H1 (cell line): ENCODE data around the gene KNOP1. TPM values are rescaled to one million over a fixed set of nuclear protein-coding genes. Genes with fewer than 3 reads are reported as not detected.

Experiments
- CTCF ChIA-PET: fragments of 300-600 bp; sonication (Branson Sonifier 250); formaldehyde crosslinking; loops from one replicate; lab custom pipeline; 2021; ENCODE audit not compliant: partially characterized antibody; lab: Charles Lee
- POLR2A ChIA-PET: fragments of 300-600 bp; sonication (Branson Sonifier 250); formaldehyde crosslinking; loops from one replicate; lab custom pipeline; 2021; ENCODE audit warnings: inconsistent platforms; ENCODE audit not compliant: partially characterized antibody; lab: Charles Lee
- DNase-seq, 2 experiments: peaks; one replicate each; pipeline versions ENCODE4 v3.0.0 to v3.0.0-alpha.2; 2010 to 2022; ENCODE audit warnings: low spot score in 2 of 2, low read depth in 1 of 2, mixed read lengths in 1 of 2
- FAIRE-seq: peaks from 2 replicates; lab custom pipeline; 2011; peaks lifted over from hg19 to GRCh38; lab: Jason Lieb, UNC
- H2AFZ ChIP-seq: 2 replicates; pipeline ENCODE4 v1.8.1; 2012; ENCODE audit warnings: low read length, inconsistent platforms
- H2AK5ac ChIP-seq: 2 replicates; pipeline ENCODE4 v1.6.1; 2013; ENCODE audit warnings: low read depth, low read length
- H2BK120ac ChIP-seq: replicated peaks from 2 replicates; pipeline ENCODE3; 2013; ENCODE audit warnings: low read depth, low read length, inconsistent platforms
- H2BK12ac ChIP-seq: 2 replicates; pipeline ENCODE4 v1.6.1; 2013; ENCODE audit warnings: low read depth, low read length
- H2BK15ac ChIP-seq: 2 replicates; pipeline ENCODE4 v1.6.1; 2013; ENCODE audit warnings: low read length
- H2BK20ac ChIP-seq: 2 replicates; pipeline ENCODE4 v1.6.1; 2013; ENCODE audit warnings: low read length
- H2BK5ac ChIP-seq: 2 replicates; pipeline ENCODE4 v1.6.1; 2013; ENCODE audit warnings: low read depth, low read length
- H3K14ac ChIP-seq: 2 replicates; pipeline ENCODE4 v1.6.1; 2013; ENCODE audit warnings: inconsistent platforms; ENCODE audit not compliant: insufficient read length
- H3K18ac ChIP-seq: 2 replicates; pipeline ENCODE4 v1.6.1; 2013; ENCODE audit warnings: low read length; ENCODE audit errors: extremely low read depth
- H3K23ac ChIP-seq: 2 replicates; pipeline ENCODE4 v1.6.1; 2013; ENCODE audit warnings: inconsistent platforms; ENCODE audit not compliant: insufficient read length
- H3K23me2 ChIP-seq: 2 replicates; pipeline ENCODE4 v1.6.1; 2013; ENCODE audit warnings: low read depth, low read length
- H3K27ac ChIP-seq: 2 replicates; pipeline ENCODE4 v1.6.1; 2011; ENCODE audit warnings: low read depth, low read length, inconsistent platforms
- H3K27me3 ChIP-seq, 4 experiments: replicated peaks in 1 of 4; 1 replicate in 1 of 4; 2 replicates in 3 of 4; pipeline versions ENCODE4 v1.6.1 to v1.8.1; 2011 to 2013; ENCODE audit warnings: low read length in 3 of 4, mild to moderate bottlenecking in 3 of 4, inconsistent platforms in 2 of 4, mixed read lengths in 2 of 4, moderate library complexity in 1 of 4; ENCODE audit not compliant: control insufficient read depth in 3 of 4, insufficient read depth in 3 of 4; ENCODE audit errors: extremely low read depth in 1 of 4
- H3K36me3 ChIP-seq, 4 experiments: 2 replicates each; pipeline versions ENCODE4 v1.6.1 to v1.8.1; 2011 to 2013; ENCODE audit warnings: mild to moderate bottlenecking in 4 of 4, low read length in 3 of 4, moderate library complexity in 2 of 4, control low read depth in 1 of 4, inconsistent platforms in 1 of 4; ENCODE audit not compliant: insufficient read depth in 4 of 4, control insufficient read depth in 2 of 4
- H3K4ac ChIP-seq: replicated peaks from 2 replicates; pipeline ENCODE3; 2013; ENCODE audit warnings: low read length, low read depth, mixed read lengths, inconsistent platforms; ENCODE audit not compliant: insufficient read length
- H3K4me1 ChIP-seq, 4 experiments: replicated peaks in 1 of 4; 1 replicate in 1 of 4; 2 replicates in 3 of 4; pipeline versions ENCODE4 v1.6.1 to v1.8.1; 2011 to 2013; ENCODE audit warnings: low read length in 3 of 4, inconsistent platforms in 2 of 4, mixed read lengths in 1 of 4; ENCODE audit not compliant: insufficient read depth in 4 of 4, control insufficient read depth in 3 of 4
- H3K4me2 ChIP-seq, 2 experiments: 2 replicates each; pipeline versions ENCODE4 v1.6.1 to v1.8.1; 2011 to 2013; ENCODE audit warnings: low read depth in 2 of 2, low read length in 2 of 2, control low read depth in 1 of 2, inconsistent platforms in 1 of 2, mild to moderate bottlenecking in 1 of 2; ENCODE audit not compliant: insufficient read depth in 1 of 2
- H3K4me3 ChIP-seq, 4 experiments: fragments of 200-600, 300-600 bp in 1 of 4; sonication (generic), shearing (Covaris generic), sonication (Bioruptor Twin) in 1 of 4; 2 replicates each; pipeline versions ENCODE4 v1.5.1 to v1.8.1; 2011 to 2016; ENCODE audit warnings: low read length in 4 of 4, low read depth in 3 of 4, control low read depth in 2 of 4, inconsistent platforms in 2 of 4, mild to moderate bottlenecking in 2 of 4, mixed read lengths in 1 of 4, moderate library complexity in 1 of 4; ENCODE audit not compliant: insufficient read depth in 2 of 4; ENCODE audit errors: extremely low read depth in 1 of 4
- H3K56ac ChIP-seq: replicated peaks from 2 replicates; pipeline ENCODE3; 2013; ENCODE audit warnings: low read depth, mild to moderate bottlenecking, mixed read lengths, low read length, inconsistent platforms; ENCODE audit not compliant: insufficient read length
- H3K79me1 ChIP-seq: 2 replicates; pipeline ENCODE4 v1.6.1; 2013; ENCODE audit warnings: low read depth, low read length, control low read depth
- H3K79me2 ChIP-seq, 2 experiments: 2 replicates each; pipeline versions ENCODE4 v1.6.1 to v1.8.1; 2012 to 2013; ENCODE audit warnings: low read length in 2 of 2, mild to moderate bottlenecking in 2 of 2, inconsistent platforms in 1 of 2; ENCODE audit not compliant: insufficient read depth in 2 of 2, control insufficient read depth in 1 of 2
- H3K9ac ChIP-seq, 4 experiments: replicated peaks in 1 of 4; 1 replicate in 1 of 4; 2 replicates in 3 of 4; pipeline versions ENCODE4 v1.6.1 to v1.8.1; 2011 to 2013; ENCODE audit warnings: low read depth in 3 of 4, low read length in 3 of 4, control low read depth in 2 of 4, mild to moderate bottlenecking in 2 of 4, moderate library complexity in 2 of 4, inconsistent platforms in 1 of 4; ENCODE audit errors: extremely low read depth in 1 of 4
- H3K9me3 ChIP-seq, 2 experiments: 2 replicates each; pipeline versions ENCODE4 v1.6.1 to v1.8.1; 2012 to 2013; ENCODE audit warnings: mild to moderate bottlenecking in 2 of 2, moderate library complexity in 2 of 2, control low read depth in 1 of 2, inconsistent platforms in 1 of 2, low read depth in 1 of 2, low read length in 1 of 2, mixed read lengths in 1 of 2; ENCODE audit not compliant: insufficient read depth in 2 of 2
- H4K20me1 ChIP-seq, 2 experiments: replicated peaks in 1 of 2; 2 replicates each; pipeline versions ENCODE3 to v1.8.1; 2011 to 2013; ENCODE audit warnings: inconsistent platforms in 2 of 2, low read length in 2 of 2, mild to moderate bottlenecking in 1 of 2; ENCODE audit not compliant: insufficient read depth in 2 of 2, control insufficient read depth in 1 of 2
- H4K5ac ChIP-seq: 2 replicates; pipeline ENCODE4 v1.6.1; 2013; ENCODE audit warnings: low read length, low read depth, mixed read lengths, inconsistent platforms; ENCODE audit not compliant: insufficient read length
- H4K8ac ChIP-seq: 2 replicates; pipeline ENCODE4 v1.8.0; 2013; ENCODE audit warnings: mild to moderate bottlenecking, moderate library complexity, low read length, inconsistent platforms; ENCODE audit not compliant: insufficient read depth; ENCODE audit errors: extremely low read depth
- H4K91ac ChIP-seq: replicated peaks from 2 replicates; pipeline ENCODE3; 2013; ENCODE audit warnings: low read length, mixed read lengths, inconsistent platforms; ENCODE audit not compliant: insufficient read length
- KDM1A ChIP-seq: fragments of 200-600, 300-600 bp; sonication (generic); IDR thresholded peaks from 2 replicates; pipeline ENCODE4 v1.7.1; 2016; ENCODE audit warnings: mild to moderate bottlenecking, low read length, borderline replicate concordance
- TAF1 ChIP-seq: IDR thresholded peaks from 2 replicates; pipeline ENCODE4 v1.6.1; 2011; ENCODE audit warnings: mild to moderate bottlenecking, low read depth, low read length
- ZNF274 ChIP-seq: IDR thresholded peaks from 2 replicates; pipeline ENCODE4 v1.7.0; 2012; ENCODE audit warnings: low read length, borderline replicate concordance; ENCODE audit errors: extremely low read depth
- WGBS, 2 experiments: shearing (Covaris generic) in 1 of 2; methylation state at CpG; one replicate each; pipeline versions ENCODE4 v1.1.6 to v1.1.7; 2013 to 2015; ENCODE audit warnings: low lambda C conversion rate in 2 of 2, mixed read lengths in 2 of 2, inconsistent platforms in 1 of 2, low coverage in 1 of 2, missing lambda C conversion rate in 1 of 2; ENCODE audit not compliant: insufficient replicate concordance in 2 of 2, insufficient coverage in 1 of 2, insufficient read length in 1 of 2; ENCODE audit errors: extremely low coverage in 1 of 2, missing lambda C conversion rate in 1 of 2; 5-methylcytosine and 5-hydroxymethylcytosine counted together
- polyA plus RNA-seq, 7 experiments: library from polyadenylated mRNA; depleted of rRNA in 3 of 7; stranded (reverse) in 5 of 7; unstranded in 2 of 7; fragments of >200 nt in 5 of 7; fragments of 200-250 nt in 2 of 7; gene quantifications; 1 replicate in 5 of 7; 2 replicates in 1 of 7; 4 replicates in 1 of 7; pipeline versions ENCODE4 v1.2.1 to v1.2.3, GENCODE V29; 2011 to 2013; ENCODE audit warnings: missing spikeins in 2 of 7, mixed read lengths in 2 of 7
- total RNA-seq: library from RNA; stranded (reverse); fragmentation: NEBNext Ultra II Directional; extraction: Animal tissue kit (Norgen Biotek cat#: 25700); gene quantifications from 2 replicates; pipeline ENCODE4 v1.2.1, GENCODE V29; 2021

KNOP1 gene
- total and polyA plus RNA-seq, 2 of the 8 experiments (the other 6 are each of a cell fraction or from before 2014, with no cell fraction given), result 21.6 to 87.9 TPM

- 99% methylated on average over 4 of the region's 4 CpGs; no CpG with 5 or more reads in 1 of the 2 experiments for WGBS, 2 experiments
Observed at GRCh38 chr16:19685176-19685575, 32.9 kb downstream of the KNOP1 start.

More at GRCh38 chr16:19685176-19685575, 32.9 kb downstream of the KNOP1 start:
- H3K4me1 ChIP-seq, result no peaks in the 10 kb centered on the region
- peaks cover 0 to 8% of the 10 kb centered on the region in 2 experiments; a peak in 2 of 4 replicates for H3K9me3 ChIP-seq
- no peak overlapping the region for H2BK15ac ChIP-seq
- H3K9ac ChIP-seq, result no peak overlapping the region
- no peak overlapping the region for H3K4me3 ChIP-seq
- no peak overlapping the region for H2BK5ac ChIP-seq
- H2BK20ac ChIP-seq, result no peak overlapping the region
- no peaks in the 10 kb centered on the region for H3K79me2 ChIP-seq
- no peaks in the 10 kb centered on the region for H3K79me1 ChIP-seq
- no peak overlapping the region for H4K8ac ChIP-seq
- CTCF ChIA-PET, result interaction anchor here (0.6 to 1.2 kb wide), 4 partner anchors 82 to 201 kb away, joined by 3 read pairs; no protein-coding TSS in a partner anchor
- no peak overlapping the region for H3K4me2 ChIP-seq
- H2BK120ac ChIP-seq, result no peak overlapping the region
- peaks cover 4 to 26% (median 15%) of the 10 kb centered on the region in 4 experiments for H3K36me3 ChIP-seq
- no peak overlapping the region for H4K5ac ChIP-seq
- FAIRE-seq (no peak), DNase-seq (no peak)
- H3K4ac ChIP-seq, result no peak overlapping the region
- H2AK5ac ChIP-seq, result no peak overlapping the region
- no peaks in the 10 kb centered on the region for H4K20me1 ChIP-seq
- H3K27ac ChIP-seq, result no peak overlapping the region
- H2BK12ac ChIP-seq, result no peak overlapping the region
- no peaks in the 10 kb centered on the region for H3K27me3 ChIP-seq
- TF ChIP-seq TAF1, result no peak
- TF ChIP-seq KDM1A, result peak; percentile 84
- no peak for TF ChIP-seq ZNF274
- H2AFZ ChIP-seq, result no peak overlapping the region
- no peak overlapping the region for H3K23ac ChIP-seq
- H3K18ac ChIP-seq, result no peak overlapping the region
- no peaks in the 10 kb centered on the region for H3K23me2 ChIP-seq
- H3K14ac ChIP-seq, result no peak overlapping the region
- H3K56ac ChIP-seq, result no peak overlapping the region
- H4K91ac ChIP-seq, result no peak overlapping the region
- POLR2A ChIA-PET, result interaction anchor here (1.3 kb wide), 1 partner anchor 11 kb away, joined by 3 read pairs; no protein-coding TSS in a partner anchor
